Middle frontal gyrus (tissue), 1 donor: ENCODE measurements around the gene REEP6.
"Not testable (repeated sequence)": the region's sequence is repeated elsewhere in the genome, so short reads cannot be mapped to it uniquely, and the experiment has no call there.

Experiments
- DNase-seq: peaks from one replicate; pipeline ENCODE4 v3.0.0-alpha.2; 2015; ENCODE audit warnings: low spot score; ENCODE audit errors: extremely low spot score

REEP6 gene

DNA sequence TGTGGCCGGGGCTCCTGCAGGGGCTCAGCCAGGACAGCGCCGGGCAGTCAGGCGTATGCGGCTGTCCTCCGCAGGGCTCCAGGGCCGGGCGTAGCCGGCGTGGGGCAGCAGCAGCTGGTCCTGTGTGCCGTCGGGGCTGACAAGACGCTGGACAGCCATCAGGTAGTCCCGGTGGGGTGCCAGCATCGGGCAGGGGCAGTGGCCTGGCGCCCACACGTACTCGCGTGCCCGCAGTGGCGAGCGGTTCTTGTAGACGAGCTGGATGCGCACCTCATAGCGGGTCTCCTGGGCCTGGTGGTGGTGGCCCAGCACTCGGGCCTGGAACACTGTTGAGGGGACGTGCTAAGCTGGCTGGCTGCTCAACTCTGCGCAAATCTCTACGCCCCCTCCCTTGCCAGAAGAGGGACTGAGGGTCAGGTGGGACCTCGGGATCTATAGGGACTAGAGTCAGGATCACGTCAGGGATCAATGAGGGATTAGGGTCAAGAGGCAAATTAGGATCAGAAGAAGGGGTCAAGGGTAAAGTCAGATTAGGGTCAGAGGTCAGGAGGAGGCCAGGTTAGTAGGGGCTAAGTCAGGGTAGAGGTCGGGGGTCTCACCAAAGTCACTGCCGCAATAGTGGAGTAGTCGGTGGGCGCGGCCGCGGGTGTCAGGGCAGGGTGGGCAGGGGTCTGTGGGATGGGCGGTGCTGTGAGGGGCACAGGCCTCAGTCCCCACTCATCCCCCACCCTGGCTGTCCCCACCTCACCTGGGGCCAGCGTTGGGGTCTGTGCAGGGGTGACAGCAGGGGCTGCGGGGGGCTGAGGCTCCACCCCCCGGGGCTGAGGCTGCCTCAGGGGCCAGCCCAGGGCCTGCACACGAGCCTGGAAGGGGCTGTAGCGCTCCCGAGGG is 15.3 kb downstream of the REEP6 start:
- no peak for DNase-seq

DNA sequence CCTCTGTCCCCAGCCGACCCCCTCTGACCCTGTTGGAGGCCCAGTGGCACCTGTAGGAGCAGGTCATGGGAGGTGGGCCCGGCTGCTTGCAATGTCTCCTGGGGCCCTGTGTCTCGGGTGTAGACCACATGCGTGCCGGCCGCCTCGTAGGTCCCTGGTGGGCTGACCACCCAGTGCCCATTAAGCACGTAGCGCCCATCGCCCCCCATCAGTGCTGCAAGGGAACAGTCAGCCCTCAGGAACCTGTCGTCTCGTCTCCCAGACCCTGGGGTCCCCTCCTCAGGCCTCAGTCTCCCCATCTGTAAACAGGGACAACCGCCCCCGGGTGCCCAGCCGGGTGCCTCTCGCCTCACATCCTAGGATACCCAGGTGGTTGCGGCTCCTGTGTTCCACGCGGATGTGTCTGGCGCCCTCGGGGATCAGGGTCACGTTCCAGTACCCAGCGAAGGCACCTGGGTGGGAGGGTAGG is 16.2 kb downstream of the REEP6 start:
- no peak for DNase-seq

DNA sequence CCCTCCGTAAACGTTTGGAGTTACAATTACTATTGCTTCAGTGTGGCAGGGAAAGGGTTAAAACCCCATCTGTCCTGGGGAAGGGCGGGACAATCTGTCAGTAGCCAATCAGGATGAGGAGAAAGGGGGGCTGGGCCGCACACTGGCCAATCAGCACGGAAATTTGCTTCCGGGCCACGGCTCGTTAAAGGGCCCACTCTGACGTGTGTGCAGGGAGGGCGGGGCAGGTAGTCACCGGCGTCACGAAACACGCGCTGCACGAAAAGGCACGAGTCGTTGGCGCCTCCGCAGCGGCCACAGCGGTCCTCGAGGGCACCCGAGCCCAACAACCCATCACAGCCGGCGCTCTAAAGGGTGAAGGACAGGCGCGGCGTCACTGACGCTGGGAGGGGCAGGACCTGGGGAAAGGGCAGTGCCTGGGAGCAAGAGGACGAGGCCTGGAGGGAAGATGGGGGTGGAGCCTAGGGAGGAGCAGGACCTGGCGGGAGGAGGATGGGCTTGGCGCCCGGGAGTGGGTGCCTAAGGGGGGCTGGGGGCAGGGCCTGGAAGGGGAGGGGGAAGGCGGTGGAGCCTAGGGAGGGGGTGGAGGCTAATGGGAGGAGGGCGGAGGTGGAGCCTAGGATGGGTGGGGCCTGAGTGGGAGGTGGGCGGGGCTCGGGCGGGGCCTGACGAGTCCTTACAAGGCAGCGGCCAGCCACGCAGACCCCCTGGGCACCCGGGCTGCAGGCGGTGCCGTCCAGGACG is 17.0 kb downstream of the REEP6 start:
- peak; percentile 87 for DNase-seq

DNA sequence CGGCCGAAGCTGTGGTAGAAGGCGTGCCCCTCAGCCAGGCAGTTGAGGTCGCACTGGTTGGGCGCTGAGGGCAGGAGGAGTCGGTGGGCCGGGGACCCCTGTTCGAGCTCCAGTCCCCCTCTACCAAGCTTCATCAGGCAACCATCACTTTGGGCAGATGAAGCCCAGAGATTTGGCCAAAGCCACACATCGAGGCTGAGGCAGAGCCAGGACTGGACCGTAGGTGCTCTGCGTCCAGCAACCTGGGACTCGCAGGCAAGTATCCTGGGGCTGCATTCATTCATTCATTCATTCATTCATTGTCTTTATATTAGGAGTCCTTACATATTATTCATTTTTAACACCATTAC is 17.5 kb downstream of the REEP6 start:
- DNase-seq, result no peak

DNA sequence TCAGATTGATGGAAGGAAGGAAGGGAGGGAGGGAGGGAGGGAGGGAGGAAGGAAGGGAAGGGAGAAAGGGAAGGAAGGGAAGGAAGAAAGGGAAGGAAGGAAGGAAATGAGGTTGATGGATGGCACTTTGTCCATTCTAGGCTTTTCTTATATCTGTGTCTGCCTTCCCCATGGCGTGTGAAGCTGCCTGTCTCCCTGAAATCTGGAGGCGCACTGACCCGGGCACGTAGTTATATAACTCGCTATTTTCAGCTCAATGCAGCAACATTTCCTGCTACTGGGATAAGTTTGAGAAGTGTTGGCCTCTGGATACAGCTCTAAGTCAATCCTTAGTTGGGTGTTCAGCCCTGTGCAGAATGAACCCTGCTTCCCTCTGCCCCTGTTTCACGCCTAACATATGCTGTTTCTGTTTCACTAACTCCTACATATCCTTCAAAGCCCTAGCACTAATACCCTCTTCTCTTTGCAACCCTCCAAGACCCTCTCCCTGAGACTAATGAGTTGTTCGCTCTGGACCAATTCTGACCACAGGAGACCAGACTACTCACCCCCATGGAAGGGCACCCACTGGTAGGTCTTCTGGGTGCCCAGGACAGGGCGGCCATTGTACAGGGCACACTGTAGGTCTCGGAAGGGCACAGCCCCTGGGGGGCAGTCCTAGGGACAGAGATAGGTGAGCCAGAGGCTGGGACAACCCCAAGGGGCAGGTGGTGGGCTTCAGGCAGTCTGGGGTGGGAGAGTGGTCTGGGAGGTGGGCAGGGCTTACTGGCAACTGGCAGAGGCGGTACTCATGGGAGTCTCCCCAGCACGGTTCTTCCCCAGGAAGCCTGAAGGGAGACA is 18.8 kb downstream of the REEP6 start:
- no peak for DNase-seq

DNA sequence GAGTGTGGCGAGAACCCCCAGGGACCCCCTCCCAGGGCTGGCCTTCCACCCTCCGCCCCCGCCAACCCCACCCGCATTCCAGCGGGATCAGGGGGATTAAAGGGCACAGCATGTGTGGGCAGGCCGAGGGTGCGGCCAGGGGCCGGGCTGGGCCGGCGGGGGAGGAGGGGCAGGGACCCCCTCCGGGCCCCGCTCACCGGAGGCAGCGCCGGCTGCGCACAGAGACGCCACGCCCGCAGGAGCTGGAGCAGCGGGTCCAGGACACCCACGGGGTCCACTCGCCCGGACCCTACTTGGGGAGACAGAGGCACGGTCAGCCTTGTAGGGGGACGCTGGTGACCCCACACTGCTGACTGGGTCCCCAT is 19.4 kb downstream of the REEP6 start:
- DNase-seq, result no peak

DNA sequence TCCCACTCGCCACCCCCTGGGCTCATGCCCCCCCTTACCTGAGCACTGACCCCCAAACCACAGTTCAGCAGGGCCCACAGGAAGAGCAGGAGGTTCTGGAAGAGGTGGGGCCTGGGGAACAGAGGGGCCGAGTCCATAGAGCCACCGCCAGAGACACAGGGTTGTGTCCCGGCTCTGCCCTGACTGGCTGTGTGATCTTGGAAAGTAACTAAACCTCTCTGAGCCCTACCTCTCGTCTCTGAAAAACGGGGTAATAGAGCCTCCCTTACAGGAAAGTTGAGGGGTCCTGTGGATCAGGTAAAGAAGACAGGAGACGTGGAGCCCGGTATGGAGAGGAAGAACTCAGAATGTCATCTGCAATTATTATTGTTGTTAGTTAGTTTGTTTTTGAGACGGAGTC is 19.8 kb downstream of the REEP6 start:
- no peak for DNase-seq

DNA sequence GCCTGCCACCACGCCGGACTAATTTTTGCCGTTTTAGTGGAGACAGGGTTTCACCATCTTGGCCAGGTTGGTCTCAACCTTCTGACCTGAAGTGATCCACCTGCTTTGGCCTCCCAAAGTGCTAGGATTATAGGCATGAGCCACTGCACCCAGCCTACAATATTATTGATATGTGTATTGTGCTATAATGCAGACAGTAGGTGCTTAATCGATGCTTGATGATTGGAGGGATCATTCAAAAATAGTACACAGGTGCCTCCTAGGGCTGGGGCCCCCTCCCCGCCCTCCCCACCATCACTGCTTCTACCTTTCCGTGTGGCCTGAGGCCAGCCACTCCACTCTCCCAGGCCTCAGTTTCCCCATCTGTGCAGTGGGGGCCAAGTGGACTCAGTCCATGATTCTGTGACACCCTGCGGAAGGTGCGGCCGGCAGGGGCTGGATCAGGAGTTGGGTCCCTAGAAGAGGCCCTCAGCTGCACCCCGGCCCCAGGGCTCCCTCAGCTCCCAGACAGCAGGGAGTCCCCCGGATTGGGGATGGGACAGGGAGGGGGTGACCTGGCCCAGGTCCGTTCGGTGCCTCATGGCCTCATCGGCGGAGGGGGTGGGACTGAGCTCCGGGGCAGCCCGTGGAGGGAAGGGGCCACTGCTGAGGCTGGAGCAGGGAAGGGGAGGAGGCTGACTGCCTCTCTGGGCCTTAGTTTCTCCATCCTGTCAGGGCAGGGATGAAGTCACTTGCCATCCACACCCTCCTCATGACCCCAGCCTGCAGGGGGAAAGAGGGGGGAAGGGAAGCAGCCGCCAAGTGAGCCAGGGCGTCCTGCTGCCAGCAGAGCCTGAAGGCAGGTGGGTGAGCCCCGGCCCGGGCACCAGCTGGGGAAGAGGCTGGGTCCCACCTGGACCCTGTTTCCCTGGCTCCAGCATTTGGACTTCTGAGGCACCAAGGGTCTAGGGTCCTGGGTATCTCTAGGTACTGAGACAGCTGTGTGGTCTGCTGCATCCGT is 20.6 kb downstream of the REEP6 start:
- no peak for DNase-seq

DNA sequence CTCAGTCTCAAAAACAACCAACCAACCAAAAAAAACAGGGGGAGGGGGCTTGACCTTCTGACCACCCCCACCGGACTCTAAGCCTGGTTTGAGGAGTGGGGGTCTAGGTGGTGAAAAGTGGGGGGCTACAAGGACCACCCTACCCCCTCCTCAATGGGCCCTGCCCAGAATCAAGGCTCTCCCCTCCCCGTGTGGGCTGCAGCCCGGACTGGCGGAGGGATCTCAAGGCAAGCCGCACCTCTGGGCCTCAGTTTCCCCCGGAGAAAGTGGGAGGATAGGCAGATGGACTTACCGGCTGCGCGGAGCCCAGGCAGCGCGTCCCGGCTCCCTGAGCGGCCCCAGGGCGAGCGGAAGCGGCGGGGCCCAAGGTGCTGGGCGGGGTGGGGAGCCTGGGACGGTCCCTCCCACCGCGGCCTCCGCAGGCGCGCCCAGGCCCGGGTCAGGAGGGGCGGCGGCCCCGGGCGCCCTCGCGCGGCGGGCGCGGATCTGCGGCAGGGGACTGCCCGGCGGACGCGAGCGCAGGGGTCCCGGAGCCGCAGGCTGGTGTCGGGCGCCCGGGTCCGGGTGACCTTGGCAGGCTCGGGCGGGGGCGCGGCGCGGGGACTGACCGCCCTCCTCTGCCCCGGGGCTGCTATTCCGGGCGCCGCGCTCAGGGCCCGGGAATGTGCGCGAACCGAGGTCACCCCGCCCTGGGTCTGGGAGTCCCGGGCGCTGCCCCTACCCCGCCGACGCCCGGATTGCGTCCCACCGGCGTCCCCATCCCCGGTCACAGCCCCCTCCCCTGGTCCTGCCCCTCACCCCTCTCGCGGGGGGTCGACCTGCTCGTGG is 21.9 kb downstream of the REEP6 start, which contains the start of gene ADAMTSL5:
Gene ADAMTSL5 (minus strand): TSS at position 349 of the 828 bp plus-strand sequence. CDS start 2,076 bp downstream, outside the sequence.
- no peak for DNase-seq

DNA sequence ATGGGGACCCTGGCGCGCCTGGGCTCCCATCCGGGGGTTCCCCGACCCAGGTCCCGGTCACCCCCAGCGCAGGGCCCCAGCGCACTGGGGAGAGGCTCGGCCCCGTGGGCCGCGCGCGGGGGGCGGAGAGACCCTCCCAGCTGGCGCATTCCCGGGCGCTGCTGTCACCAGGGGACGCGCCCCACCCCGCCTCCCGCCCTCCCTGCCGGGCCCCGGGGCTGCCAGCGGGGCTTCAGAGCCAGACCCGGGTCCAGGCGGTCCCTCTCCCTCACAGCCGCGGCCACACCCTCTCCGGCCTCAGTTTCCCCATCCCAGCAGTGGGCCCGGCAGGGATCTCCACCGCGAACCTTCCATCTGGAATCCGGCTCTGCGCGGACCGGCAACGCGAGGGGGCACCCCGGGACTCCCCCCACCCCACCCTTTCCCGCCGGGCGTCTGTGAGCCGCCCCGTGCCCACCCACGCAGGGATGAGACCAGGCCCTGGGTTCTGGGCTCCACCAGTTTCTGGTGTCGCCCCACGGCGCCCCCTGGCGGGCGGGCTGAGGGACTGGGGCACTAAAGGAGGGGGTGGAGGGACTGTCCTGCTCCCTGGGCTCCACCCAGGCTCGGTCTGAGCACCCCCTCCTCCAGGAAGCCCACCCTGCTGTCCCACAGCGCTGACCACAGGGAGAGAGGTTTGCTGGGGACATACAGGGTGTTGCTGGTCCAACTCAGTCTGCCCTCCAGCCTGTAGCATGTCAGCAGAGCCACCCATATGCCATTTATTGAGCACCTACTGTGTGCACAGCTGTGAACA is 22.7 kb downstream of the REEP6 start:
- DNase-seq, result no peak

DNA sequence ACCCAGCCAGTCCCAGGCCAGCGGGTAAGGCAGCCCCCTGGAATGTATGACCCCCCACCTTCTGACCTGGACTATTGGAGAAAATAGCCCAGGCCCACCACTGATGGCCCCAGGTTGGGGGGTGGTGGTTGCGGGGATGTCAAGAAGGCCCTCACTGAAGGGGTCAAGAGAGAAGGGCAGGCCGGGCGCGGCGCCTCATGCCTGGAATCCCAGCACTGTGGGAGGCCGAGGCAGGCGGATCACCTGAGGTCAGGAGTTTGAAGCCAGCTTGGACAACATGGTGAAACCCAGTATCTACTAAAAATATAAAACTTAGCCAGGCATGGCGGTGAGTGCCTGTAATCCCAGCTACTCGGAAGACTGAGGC is 23.3 kb downstream of the REEP6 start:
- no peak for DNase-seq

DNA sequence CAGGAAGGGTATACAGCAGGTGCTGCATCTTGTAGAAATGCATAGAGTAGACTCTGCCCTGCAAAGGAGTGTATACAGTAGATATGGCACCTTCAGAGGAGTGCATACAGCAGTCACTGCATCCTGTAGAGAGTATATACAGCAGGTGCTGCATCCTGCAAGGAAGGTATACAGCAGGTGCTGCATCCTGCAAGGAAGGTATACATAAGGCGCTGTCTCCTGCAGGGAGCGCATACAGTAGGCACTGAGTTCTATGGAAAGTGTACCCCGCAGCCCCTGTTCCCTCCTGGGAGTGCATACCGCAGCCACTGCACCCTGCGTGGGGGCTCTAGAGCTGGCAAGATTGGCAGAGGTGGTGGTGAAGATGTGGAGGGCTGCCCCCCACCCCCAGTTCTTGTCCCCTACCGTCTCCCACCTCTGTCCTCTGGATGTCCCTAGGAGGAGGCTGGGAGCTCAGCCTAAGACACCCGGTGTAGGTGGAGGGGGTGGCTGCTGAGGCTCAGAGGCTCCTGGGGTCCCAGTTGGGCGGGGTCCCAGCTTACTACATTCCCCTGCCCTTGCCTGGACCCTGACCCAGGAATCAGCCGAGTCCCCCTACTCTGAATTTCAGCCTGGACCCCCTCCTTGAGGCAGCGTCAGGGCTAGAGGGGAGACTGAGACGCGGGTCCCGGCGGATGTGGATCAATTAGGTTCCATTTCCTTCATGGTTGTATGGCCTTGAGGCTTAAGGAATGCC is 24.2 kb downstream of the REEP6 start:
- DNase-seq, result no peak

DNA sequence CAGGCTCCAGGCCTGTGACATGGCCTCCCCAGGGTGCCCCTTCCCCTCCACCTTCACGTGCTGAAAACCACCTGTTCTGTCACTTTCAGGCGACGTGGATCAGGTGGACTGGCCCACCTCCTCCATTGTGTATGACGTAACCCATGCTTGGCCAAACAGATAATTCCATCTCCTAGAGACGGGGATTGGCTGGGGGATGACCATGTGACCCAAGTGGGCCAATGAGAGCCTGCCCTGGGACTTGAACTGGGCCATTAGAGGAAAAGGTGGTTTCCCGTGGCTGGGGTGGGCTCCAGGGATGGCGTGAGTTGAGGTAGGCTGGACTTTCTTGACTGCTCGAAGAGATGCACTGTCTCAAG is 25.4 kb downstream of the REEP6 start:
- no peak for DNase-seq

DNA sequence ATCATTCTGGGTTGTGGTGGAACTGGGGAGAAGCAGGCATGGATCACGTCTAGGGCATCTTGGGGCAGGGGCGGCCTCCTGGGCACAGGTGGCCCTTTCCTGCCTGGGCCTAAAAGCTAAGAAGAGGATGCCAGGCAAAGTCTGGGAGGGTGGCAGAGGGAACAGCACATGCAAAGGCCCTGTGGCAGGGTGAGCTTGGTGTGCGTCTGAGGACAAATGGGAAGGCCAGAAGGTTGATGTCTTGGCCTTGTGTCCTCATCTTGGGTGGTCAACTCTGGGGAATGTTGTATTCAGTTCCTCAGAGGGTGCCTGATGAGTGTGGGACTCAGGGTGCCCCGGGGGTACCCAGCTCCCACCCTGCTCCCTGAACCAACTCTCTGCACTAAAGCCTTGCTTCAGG is 27.5 kb downstream of the REEP6 start:
- no peak for DNase-seq

DNA sequence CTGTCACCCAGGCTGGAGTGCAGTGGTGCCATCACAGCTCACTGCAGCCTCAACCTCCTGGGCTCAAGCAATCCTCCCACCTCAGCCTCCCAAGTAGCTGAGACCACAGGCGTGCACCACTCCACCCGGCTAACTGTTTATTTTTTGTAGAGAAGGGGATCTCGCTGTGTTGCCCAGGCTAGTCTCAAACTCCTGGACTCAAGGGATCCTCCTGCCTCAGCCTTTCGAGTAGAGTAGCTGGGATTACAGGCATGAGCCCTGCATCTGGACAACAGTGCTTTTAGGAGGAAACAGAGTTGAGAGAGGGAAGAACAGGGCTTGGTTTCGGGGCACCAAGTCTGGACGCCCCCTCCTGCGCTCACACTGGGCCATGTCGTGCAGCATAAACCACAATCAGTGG is 28.8 kb downstream of the REEP6 start:
- DNase-seq, result not testable (repeated sequence)

DNA sequence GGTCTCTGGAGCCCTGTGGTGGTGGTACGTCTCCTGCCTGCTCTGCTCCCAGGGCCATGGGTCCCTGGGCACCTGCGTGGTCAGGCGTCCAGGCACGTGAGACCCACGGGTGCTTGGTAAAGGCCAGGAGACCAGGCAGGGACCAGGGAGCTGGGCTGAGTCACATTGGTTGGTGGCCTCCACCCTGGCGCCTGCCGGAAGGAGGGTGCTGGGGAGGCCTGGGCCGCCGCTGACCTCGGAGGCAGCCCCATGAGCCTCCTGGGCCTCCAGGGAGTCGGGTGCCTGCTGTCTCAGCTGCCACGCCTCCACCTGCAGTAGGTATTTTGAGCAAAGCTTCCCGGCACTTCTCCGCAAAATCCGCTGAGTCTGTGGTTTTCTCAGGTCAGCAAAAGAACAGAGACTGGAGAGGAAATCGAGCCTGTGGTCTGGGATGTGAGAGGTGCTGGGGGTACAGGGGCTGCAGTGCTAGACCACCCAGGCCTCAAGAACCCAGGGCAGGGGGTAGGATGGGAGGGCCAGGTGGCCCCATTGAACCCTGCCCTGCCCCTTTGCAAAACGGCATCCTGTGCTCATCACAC is 29.3 kb downstream of the REEP6 start:
- DNase-seq, result no peak

DNA sequence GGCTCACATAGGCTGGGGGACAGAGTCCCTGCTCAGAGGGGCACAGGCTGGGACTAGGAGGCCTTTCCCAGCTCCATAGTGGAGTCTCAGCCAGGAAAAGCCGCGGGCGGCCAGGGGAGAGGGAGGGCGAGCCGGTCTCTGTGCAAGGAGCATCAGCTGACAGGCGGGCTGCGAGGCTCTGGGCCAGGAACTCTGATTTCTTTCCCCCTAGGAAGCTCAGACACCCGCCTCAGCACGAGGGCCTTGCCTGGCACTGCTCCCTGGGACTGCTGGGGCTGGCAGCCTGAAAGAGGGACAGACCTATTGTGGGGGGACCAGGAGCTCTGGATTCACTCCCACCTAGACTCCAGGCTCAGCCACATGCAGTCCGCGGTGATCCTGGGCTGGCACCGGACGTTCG is 30.7 kb downstream of the REEP6 start:
- peak; percentile 13 for DNase-seq

DNA sequence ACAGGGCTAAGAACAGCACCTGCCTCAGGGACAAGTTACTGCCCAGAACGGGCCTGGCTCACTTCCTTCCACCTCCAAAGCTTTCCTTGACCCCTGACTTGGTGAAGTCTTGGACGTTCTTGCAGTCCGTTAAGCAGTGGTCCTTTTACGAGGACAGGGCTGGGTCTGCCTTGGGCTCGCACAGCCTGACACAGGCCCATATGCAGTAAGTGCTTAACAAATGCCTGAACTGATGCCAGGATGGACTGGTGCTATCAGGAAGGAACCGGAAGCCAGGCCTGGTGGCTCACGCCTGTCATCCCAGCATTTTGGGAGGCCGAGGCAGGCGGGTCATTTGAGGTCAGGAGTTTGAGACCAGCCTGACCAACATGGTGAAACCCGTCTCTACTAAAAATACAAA is 31.1 kb downstream of the REEP6 start:
- no peak for DNase-seq
